ENCODE measurements around the gene ADD2.
A peak's percentile ranks its signal among the peaks of the same experiment; 100 is the strongest.
"Not testable (repeated sequence)": the region's sequence is repeated elsewhere in the genome, so short reads cannot be mapped to it uniquely, and the experiment has no call there.

ADD2 gene

GRCh38 chr2:70745276-70745825 lies 22.6 kb downstream of the ADD2 start:
- ChIA-PET CTCF (interaction anchor here (1.2 kb wide), 1 partner anchor 23 kb away, joined by 6 read pairs; the partner anchor contains the start of gene ADD2), POLR2A (no interaction called here)
- DNase-seq (ENCODE audit: extremely low spot score): no peak
- peak; percentile 49 for TF ChIP-seq PKNOX1 (IDR thresholded peaks at IDR 0.05)
- TF ChIP-seq ZNF384 (IDR thresholded peaks at IDR 0.05): no peak

- TF ChIP-seq ARNT (IDR thresholded peaks at IDR 0.05): no peak
- no peak for TF ChIP-seq ELF4 (IDR thresholded peaks at IDR 0.05)
- TF ChIP-seq ZNF384 (IDR thresholded peaks at IDR 0.05): no peak
- TF ChIP-seq LEF1 (IDR thresholded peaks at IDR 0.05; ENCODE audit: borderline replicate concordance): no peak
- no peak for TF ChIP-seq NFRKB (IDR thresholded peaks at IDR 0.05)
- no peak for TF ChIP-seq SP1 (IDR thresholded peaks at IDR 0.05)
- no peak for TF ChIP-seq FOXA1 (IDR thresholded peaks at IDR 0.05)
- TF ChIP-seq SUZ12 (IDR thresholded peaks at IDR 0.05): no peak
- TF ChIP-seq CTBP1 (IDR thresholded peaks at IDR 0.05; ENCODE audit: borderline replicate concordance): no peak
- no peak for TF ChIP-seq BHLHE40 (IDR thresholded peaks at IDR 0.05; ENCODE audit: borderline replicate concordance)
- no peak for TF ChIP-seq TARDBP (IDR thresholded peaks at IDR 0.05)
- no peak for TF ChIP-seq FOXM1 (IDR thresholded peaks at IDR 0.05; ENCODE audit: borderline replicate concordance)
- TF ChIP-seq HDGF (IDR thresholded peaks at IDR 0.05; ENCODE audit: borderline replicate concordance): no peak
- TF ChIP-seq FOXK2 (IDR thresholded peaks at IDR 0.05): no peak
- no peak for TF ChIP-seq PKNOX1 (IDR thresholded peaks at IDR 0.05)
- ChIA-PET POLR2A (no interaction called here), CTCF (no interaction called here)
- no peak for DNase-seq (ENCODE audit: extremely low spot score)
Observed at GRCh38 chr2:70744397-70744796, 23.6 kb downstream of the ADD2 start.

GRCh38 chr2:70743677-70744076 lies 24.3 kb downstream of the ADD2 start:
- ChIA-PET POLR2A (no interaction called here), CTCF (no interaction called here)
- DNase-seq (ENCODE audit: extremely low spot score): no peak
- TF ChIP-seq CTBP1 (IDR thresholded peaks at IDR 0.05; ENCODE audit: borderline replicate concordance) (no peak), SUZ12 (IDR thresholded peaks at IDR 0.05) (no peak), L3MBTL2 (conservative IDR thresholded peaks at IDR 0.05) (no peak), SP1 (IDR thresholded peaks at IDR 0.05) (no peak)

- DNase-seq (ENCODE audit: extremely low spot score): no peak
- POLR2A ChIA-PET: no interaction called here
- CTCF ChIA-PET: no interaction called here
- TF ChIP-seq ARNT (IDR thresholded peaks at IDR 0.05) (no peak), FOXK2 (IDR thresholded peaks at IDR 0.05) (no peak), PKNOX1 (IDR thresholded peaks at IDR 0.05) (no peak), L3MBTL2 (conservative IDR thresholded peaks at IDR 0.05) (no peak), FOXA1 (IDR thresholded peaks at IDR 0.05) (no peak), TARDBP (IDR thresholded peaks at IDR 0.05) (no peak), ZNF384 (IDR thresholded peaks at IDR 0.05) (no peak), SP1 (IDR thresholded peaks at IDR 0.05) (no peak), NFRKB (IDR thresholded peaks at IDR 0.05) (no peak), BHLHE40 (IDR thresholded peaks at IDR 0.05; ENCODE audit: borderline replicate concordance) (no peak), SUZ12 (IDR thresholded peaks at IDR 0.05) (no peak), ELF4 (IDR thresholded peaks at IDR 0.05) (no peak), FOXM1 (IDR thresholded peaks at IDR 0.05; ENCODE audit: borderline replicate concordance) (no peak), LEF1 (IDR thresholded peaks at IDR 0.05; ENCODE audit: borderline replicate concordance) (no peak), HDGF (IDR thresholded peaks at IDR 0.05; ENCODE audit: borderline replicate concordance) (no peak), CTBP1 (IDR thresholded peaks at IDR 0.05; ENCODE audit: borderline replicate concordance) (no peak)
Observed at GRCh38 chr2:70743068-70743467, 24.9 kb downstream of the ADD2 start.

GRCh38 chr2:70739492-70739891 lies 28.5 kb downstream of the ADD2 start:
- CTCF ChIA-PET; DNase-seq (ENCODE audit: extremely low spot score); POLR2A ChIA-PET: not testable (repeated sequence)

GRCh38 chr2:70738159-70738558 lies 29.8 kb downstream of the ADD2 start:
- CTCF ChIA-PET: interaction anchor here (0.6 kb wide), 1 partner anchor 209 kb away, joined by 3 read pairs; no protein-coding TSS in a partner anchor
- no peak for DNase-seq (ENCODE audit: extremely low spot score)
- POLR2A ChIA-PET: no interaction called here
- TF ChIP-seq NFRKB (IDR thresholded peaks at IDR 0.05) (no peak), CTBP1 (IDR thresholded peaks at IDR 0.05; ENCODE audit: borderline replicate concordance) (no peak), SUZ12 (IDR thresholded peaks at IDR 0.05) (no peak), ELF4 (IDR thresholded peaks at IDR 0.05) (no peak), SP1 (IDR thresholded peaks at IDR 0.05) (no peak), BHLHE40 (IDR thresholded peaks at IDR 0.05; ENCODE audit: borderline replicate concordance) (no peak), TARDBP (IDR thresholded peaks at IDR 0.05) (no peak), FOXA1 (IDR thresholded peaks at IDR 0.05) (no peak), FOXM1 (IDR thresholded peaks at IDR 0.05; ENCODE audit: borderline replicate concordance) (no peak), FOXK2 (IDR thresholded peaks at IDR 0.05) (no peak), HDGF (IDR thresholded peaks at IDR 0.05; ENCODE audit: borderline replicate concordance) (no peak), ARNT (IDR thresholded peaks at IDR 0.05) (no peak), ZNF384 (IDR thresholded peaks at IDR 0.05) (no peak), L3MBTL2 (conservative IDR thresholded peaks at IDR 0.05) (no peak), LEF1 (IDR thresholded peaks at IDR 0.05; ENCODE audit: borderline replicate concordance) (no peak), PKNOX1 (IDR thresholded peaks at IDR 0.05) (no peak)
